ENCODE results near the gene SFTPD. TPM values are rescaled to one million over a fixed set of nuclear protein-coding genes. Genes with fewer than 3 reads are reported as not detected.
A peak's percentile ranks its signal among the peaks of the same experiment; 100 is the strongest.

Gene SFTPD
- total RNA-seq, 1 donor from 2014 or later, result 2.2 TPM

DNA sequence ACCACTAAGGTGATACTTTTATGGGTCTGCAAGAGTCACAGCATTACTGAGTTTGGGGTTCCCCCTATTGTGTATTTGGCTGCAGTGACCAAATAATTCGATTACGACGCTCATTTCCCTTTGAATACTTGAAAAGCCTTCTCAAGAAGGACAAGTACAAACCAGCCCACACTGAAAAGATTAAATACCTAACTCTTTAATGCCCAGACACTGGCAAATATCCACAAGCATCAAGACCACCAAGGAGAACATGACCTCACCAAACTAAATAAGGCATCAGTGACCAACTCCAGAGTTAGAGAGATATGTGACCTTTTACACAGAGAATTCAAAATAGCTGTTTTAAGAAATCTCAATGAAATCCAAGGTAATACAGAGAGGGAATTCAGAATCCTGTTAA lies 31.8 kb upstream of the SFTPD start:
- H3K4me3 Mint-ChIP-seq, result peak overlapping the region; percentile 70
- DNase-seq (ENCODE audit: low spot score in 2 of 2, unreplicated experiment in 2 of 2), result no peak
- peak overlapping the region; percentile 77 for H3K27ac Mint-ChIP-seq
- H3K4me1 Mint-ChIP-seq, result peaks cover 46% of the 10 kb centered on the region
- TF ChIP-seq, protein P1, sequence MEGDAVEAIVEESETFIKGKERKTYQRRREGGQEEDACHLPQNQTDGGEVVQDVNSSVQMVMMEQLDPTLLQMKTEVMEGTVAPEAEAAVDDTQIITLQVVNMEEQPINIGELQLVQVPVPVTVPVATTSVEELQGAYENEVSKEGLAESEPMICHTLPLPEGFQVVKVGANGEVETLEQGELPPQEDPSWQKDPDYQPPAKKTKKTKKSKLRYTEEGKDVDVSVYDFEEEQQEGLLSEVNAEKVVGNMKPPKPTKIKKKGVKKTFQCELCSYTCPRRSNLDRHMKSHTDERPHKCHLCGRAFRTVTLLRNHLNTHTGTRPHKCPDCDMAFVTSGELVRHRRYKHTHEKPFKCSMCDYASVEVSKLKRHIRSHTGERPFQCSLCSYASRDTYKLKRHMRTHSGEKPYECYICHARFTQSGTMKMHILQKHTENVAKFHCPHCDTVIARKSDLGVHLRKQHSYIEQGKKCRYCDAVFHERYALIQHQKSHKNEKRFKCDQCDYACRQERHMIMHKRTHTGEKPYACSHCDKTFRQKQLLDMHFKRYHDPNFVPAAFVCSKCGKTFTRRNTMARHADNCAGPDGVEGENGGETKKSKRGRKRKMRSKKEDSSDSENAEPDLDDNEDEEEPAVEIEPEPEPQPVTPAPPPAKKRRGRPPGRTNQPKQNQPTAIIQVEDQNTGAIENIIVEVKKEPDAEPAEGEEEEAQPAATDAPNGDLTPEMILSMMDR (IDR thresholded peaks at IDR 0.05; ENCODE audit: unreplicated experiment), result no peak
- H3K9me3 Mint-ChIP-seq, result peaks cover 5% of the 10 kb centered on the region
- peaks cover 2% of the 10 kb centered on the region for H3K36me3 Mint-ChIP-seq
- peaks cover 23% of the 10 kb centered on the region for H3K27me3 Mint-ChIP-seq (ENCODE audit: low read depth)

DNA sequence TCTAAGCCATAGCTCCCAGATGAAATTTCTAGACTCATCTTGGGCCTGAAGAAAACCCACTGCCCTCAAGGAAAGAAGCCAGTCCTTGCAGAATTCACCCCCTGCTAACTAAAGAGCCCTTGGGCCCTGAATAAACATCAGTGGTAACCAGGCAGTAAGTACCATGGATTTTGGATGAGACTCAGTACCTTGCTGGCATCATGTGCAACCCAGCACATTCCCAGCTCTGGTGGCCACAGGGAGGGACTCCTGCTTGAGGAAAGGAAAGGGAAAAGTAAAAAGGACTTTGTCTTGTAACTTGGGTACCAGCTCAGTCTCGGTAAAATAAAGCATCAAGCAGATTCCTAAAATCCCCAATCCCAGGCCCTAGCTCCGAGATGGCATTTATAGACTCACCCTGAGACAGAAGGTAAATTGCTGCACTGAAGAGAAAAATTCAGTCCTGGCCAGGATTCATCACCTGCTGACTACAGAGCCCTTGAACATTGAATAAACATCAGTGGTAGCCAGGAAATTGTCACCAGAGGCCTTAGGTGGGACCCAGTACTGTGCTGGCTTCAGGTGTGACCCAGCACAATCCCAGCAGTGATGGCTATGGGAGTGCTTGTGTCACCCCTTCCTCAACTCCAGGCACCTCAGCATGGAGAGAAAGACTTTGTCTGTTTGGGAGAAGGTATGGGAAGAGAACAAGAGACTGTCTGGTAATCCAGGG lies 31.2 kb upstream of the SFTPD start:
- DNase-seq (ENCODE audit: low spot score in 2 of 2, unreplicated experiment in 2 of 2), result no peak
- Mint-ChIP-seq H3K4me3 (no peak overlapping the region), H3K27me3 (ENCODE audit: low read depth) (peaks cover 21% of the 10 kb centered on the region), H3K4me1 (peaks cover 42% of the 10 kb centered on the region), H3K27ac (no peak overlapping the region), H3K9me3 (peaks cover 11% of the 10 kb centered on the region), H3K36me3 (peaks cover 5% of the 10 kb centered on the region)
- TF ChIP-seq, protein P1 (IDR thresholded peaks at IDR 0.05; ENCODE audit: unreplicated experiment), result no peak

DNA sequence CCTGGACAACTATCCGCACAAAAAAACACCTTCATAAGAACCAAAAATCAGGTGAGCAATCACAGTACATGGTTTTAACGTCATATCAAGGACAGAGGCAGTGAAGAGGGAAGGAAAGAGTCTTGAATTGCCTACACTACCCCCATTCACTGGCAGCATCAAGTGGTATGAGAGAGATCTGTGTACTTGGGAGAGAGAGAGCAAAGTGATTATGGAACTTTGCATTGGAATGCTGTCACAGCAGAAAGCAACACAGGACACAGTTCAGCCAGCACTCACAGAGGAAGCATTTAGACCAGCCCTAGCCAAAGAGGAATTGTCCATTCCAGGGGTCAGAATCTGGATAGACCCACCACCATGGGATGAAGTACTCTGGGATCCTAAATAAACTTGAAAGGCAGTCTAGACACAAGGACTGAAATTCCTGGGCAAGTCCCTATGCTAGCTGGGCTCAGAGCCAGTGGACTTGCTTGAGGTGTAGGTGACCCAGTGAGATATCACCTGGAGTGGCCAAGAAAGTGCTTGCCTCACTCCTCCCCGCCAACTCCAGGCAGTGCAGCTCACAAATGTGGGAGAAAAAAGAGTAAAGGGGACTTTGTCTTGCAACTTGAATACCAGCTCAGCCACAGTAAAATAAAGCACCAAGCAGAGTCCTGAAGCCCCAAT lies 30.5 kb upstream of the SFTPD start:
- peaks cover 15% of the 10 kb centered on the region for H3K9me3 Mint-ChIP-seq
- peaks cover 16% of the 10 kb centered on the region for H3K27me3 Mint-ChIP-seq (ENCODE audit: low read depth)
- no peak for DNase-seq (ENCODE audit: low spot score in 2 of 2, unreplicated experiment in 2 of 2)
- peaks cover 5% of the 10 kb centered on the region for H3K36me3 Mint-ChIP-seq
- TF ChIP-seq, protein P1 (IDR thresholded peaks at IDR 0.05; ENCODE audit: unreplicated experiment), result no peak
- H3K4me1 Mint-ChIP-seq, result peaks cover 36% of the 10 kb centered on the region
- no peak overlapping the region for H3K27ac Mint-ChIP-seq
- H3K4me3 Mint-ChIP-seq, result no peak overlapping the region

DNA sequence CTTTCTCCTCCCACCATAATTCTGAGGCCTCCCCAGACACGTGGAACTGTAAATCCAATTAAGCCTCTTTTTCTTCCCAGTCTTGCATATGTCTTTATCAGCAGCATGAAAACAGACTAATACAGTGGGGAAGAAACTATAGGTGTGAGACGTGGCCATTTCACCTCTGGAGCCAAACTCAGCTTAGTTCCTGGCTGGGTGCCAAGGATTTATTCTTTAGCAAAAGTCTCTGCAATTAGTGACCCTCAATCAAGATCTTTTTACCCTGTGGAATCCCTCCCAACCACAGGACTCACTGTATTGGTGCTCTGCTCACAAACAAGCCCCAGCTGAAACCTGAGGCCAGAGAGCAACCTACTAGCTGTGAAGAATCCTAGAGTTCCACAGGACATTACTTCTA lies 28.1 kb upstream of the SFTPD start:
- Mint-ChIP-seq H3K27ac (no peak overlapping the region), H3K4me3 (no peak overlapping the region), H3K4me1 (peaks cover 21% of the 10 kb centered on the region), H3K9me3 (peaks cover 15% of the 10 kb centered on the region), H3K27me3 (ENCODE audit: low read depth) (peaks cover 8% of the 10 kb centered on the region), H3K36me3 (peaks cover 5% of the 10 kb centered on the region)
- no peak for DNase-seq (ENCODE audit: low spot score in 2 of 2, unreplicated experiment in 2 of 2)
- TF ChIP-seq, protein P1 (IDR thresholded peaks at IDR 0.05; ENCODE audit: unreplicated experiment), result no peak

DNA sequence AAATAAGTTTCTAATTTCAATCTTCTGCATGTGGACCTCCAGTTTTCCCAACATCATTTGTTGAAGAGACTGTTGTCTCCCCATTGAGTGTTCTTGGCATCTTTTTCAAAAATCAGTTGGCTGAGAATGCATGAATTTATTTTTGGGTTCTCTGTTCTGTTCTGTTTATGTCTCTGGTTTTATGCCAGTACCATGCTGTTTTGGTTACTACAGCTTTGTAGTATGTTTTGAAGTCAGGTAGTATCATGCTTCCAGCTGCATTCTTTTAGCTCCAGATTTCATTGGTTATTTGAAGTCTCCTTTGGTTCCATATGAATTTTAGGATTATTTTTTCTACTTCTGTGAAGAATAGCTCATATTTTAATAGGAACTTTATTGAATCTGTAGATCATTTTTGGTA lies 21.2 kb upstream of the SFTPD start:
- Mint-ChIP-seq H3K4me3 (no peak overlapping the region), H3K27ac (no peak overlapping the region), H3K36me3 (peaks cover 8% of the 10 kb centered on the region), H3K9me3 (peaks cover 27% of the 10 kb centered on the region), H3K4me1 (no peaks in the 10 kb centered on the region), H3K27me3 (ENCODE audit: low read depth) (peaks cover 2% of the 10 kb centered on the region)
- no peak for DNase-seq (ENCODE audit: low spot score in 2 of 2, unreplicated experiment in 2 of 2)
- TF ChIP-seq, protein P1 (IDR thresholded peaks at IDR 0.05; ENCODE audit: unreplicated experiment), result no peak

All from mesothelial cell of epicardium (in vitro differentiated cells).